ENCODE data around the gene KRT31.

DNA sequence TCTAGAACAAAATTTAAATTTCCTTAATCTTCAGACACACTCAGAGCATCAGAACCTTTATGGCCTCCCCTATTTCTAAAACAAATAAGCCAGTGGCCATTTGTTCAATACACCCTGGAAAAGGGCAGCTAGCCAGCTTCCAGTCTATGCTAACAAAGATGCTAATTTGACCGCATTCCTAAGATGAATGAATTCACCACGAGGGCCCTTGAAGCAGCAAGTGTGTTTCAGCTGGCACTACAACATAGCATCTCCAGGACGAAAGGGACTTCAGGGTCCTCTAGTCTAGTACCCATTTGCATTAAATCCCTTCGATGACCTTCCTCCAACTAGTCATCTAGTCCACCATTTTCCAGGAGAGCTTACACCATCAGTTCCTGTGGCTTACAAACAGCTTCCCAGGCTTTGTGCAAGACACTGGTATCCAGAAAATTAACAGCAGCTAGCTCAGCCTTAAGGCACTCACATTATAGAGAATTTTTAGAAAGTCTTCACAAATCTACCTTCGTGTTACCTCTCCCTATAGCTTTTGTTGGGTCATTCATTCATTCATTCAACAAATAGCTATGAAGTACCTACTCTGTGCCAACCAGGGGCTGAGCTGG is 16.0 kb upstream of the KRT31 start:
- TF ChIP-seq, protein P1, sequence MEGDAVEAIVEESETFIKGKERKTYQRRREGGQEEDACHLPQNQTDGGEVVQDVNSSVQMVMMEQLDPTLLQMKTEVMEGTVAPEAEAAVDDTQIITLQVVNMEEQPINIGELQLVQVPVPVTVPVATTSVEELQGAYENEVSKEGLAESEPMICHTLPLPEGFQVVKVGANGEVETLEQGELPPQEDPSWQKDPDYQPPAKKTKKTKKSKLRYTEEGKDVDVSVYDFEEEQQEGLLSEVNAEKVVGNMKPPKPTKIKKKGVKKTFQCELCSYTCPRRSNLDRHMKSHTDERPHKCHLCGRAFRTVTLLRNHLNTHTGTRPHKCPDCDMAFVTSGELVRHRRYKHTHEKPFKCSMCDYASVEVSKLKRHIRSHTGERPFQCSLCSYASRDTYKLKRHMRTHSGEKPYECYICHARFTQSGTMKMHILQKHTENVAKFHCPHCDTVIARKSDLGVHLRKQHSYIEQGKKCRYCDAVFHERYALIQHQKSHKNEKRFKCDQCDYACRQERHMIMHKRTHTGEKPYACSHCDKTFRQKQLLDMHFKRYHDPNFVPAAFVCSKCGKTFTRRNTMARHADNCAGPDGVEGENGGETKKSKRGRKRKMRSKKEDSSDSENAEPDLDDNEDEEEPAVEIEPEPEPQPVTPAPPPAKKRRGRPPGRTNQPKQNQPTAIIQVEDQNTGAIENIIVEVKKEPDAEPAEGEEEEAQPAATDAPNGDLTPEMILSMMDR (IDR thresholded peaks at IDR 0.05; ENCODE audit: low read depth, low read length), result no peak
- TF ChIP-seq POLR2A (IDR thresholded peaks at IDR 0.05; ENCODE audit: extremely low read depth, insufficient read length), result no peak
- TF ChIP-seq MYC (IDR thresholded peaks at IDR 0.05; ENCODE audit: low read depth, low read length), result no peak
- TF ChIP-seq MAX (IDR thresholded peaks at IDR 0.05; ENCODE audit: low read depth, low read length), result no peak
